Measurements from ENCODE around the gene MOB3B. TPM values are rescaled to one million over a fixed set of nuclear protein-coding genes. Genes with fewer than 3 reads are reported as not detected.

Gene MOB3B
- total RNA-seq, 1 donor from 2014 or later = 1.4 TPM

DNA sequence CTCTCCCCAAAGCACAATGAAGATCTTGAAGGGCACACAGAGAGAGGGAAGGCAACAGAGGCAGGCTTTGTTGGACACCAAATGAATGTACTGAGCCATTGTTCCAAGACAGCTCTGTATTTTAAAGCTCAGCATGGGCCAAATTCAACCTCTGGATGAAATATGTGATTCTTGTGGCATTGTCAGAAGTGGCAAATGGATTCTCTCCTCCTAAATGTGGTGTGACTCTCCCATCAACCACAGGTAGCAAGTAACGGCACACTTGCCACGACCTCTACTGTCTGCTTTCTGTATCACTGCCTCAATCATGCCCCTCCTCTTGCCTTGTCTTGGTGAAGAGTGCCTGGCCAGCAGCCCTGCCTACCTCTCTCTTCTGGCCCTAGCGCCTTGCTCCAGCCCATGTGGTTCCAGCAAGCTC, 6.1 kb upstream of the MOB3B start:
- Histone ChIP-seq H3K36me3 (ENCODE audit: control insufficient read depth, insufficient read depth, low read length) (no peaks in the 10 kb centered on the region), H3K27me3 (ENCODE audit: control insufficient read depth, insufficient read depth, low read length) (no peaks in the 10 kb centered on the region), H3K4me3 (ENCODE audit: low read depth, low read length) (no peak overlapping the region)
- DNase-seq (ENCODE audit: low read depth) = no peak
- no peak for TF ChIP-seq CTCF (IDR thresholded peaks at IDR 0.05; ENCODE audit: insufficient read depth, low read length, poor library complexity, severe bottlenecking)

- no peak for TF ChIP-seq CTCF (IDR thresholded peaks at IDR 0.05; ENCODE audit: insufficient read depth, low read length, poor library complexity, severe bottlenecking)
- Histone ChIP-seq H3K4me3 (ENCODE audit: low read depth, low read length) (no peak overlapping the region), H3K36me3 (ENCODE audit: control insufficient read depth, insufficient read depth, low read length) (no peaks in the 10 kb centered on the region), H3K27me3 (ENCODE audit: control insufficient read depth, insufficient read depth, low read length) (no peaks in the 10 kb centered on the region)
- DNase-seq (ENCODE audit: low read depth) = no peak
Observed at GRCh38 chr9:27534658-27535209, 5.1 kb upstream of the MOB3B start.

- no peaks in the 10 kb centered on the region for H3K27me3 ChIP-seq (ENCODE audit: control insufficient read depth, insufficient read depth, low read length)
- no peak overlapping the region for H3K4me3 ChIP-seq (ENCODE audit: low read depth, low read length)
- no peak for TF ChIP-seq CTCF (IDR thresholded peaks at IDR 0.05; ENCODE audit: insufficient read depth, low read length, poor library complexity, severe bottlenecking)
- no peaks in the 10 kb centered on the region for H3K36me3 ChIP-seq (ENCODE audit: control insufficient read depth, insufficient read depth, low read length)
- DNase-seq (ENCODE audit: low read depth) = no peak
Observed at GRCh38 chr9:27534131-27534530, 4.5 kb upstream of the MOB3B start.

- no peak for DNase-seq (ENCODE audit: low read depth)
- Histone ChIP-seq H3K4me3 (ENCODE audit: low read depth, low read length) (no peak overlapping the region), H3K36me3 (ENCODE audit: control insufficient read depth, insufficient read depth, low read length) (no peaks in the 10 kb centered on the region), H3K27me3 (ENCODE audit: control insufficient read depth, insufficient read depth, low read length) (no peaks in the 10 kb centered on the region)
- TF ChIP-seq CTCF (IDR thresholded peaks at IDR 0.05; ENCODE audit: insufficient read depth, low read length, poor library complexity, severe bottlenecking) = no peak
Observed at GRCh38 chr9:27533311-27533710, 3.7 kb upstream of the MOB3B start.

GRCh38 chr9:27532046-27532445, 2.4 kb upstream of the MOB3B start:
- no peak for TF ChIP-seq CTCF (IDR thresholded peaks at IDR 0.05; ENCODE audit: insufficient read depth, low read length, poor library complexity, severe bottlenecking)
- Histone ChIP-seq H3K27me3 (ENCODE audit: control insufficient read depth, insufficient read depth, low read length) (no peaks in the 10 kb centered on the region), H3K4me3 (ENCODE audit: low read depth, low read length) (no peak overlapping the region), H3K36me3 (ENCODE audit: control insufficient read depth, insufficient read depth, low read length) (no peaks in the 10 kb centered on the region)
- DNase-seq (ENCODE audit: low read depth) = no peak

Data from kidney epithelial cell (primary cell).